Natural killer cell (primary cell): Measurements from ENCODE around the gene GTF3C4. TPM values are rescaled to one million over a fixed set of nuclear protein-coding genes. Genes with fewer than 3 reads are reported as not detected.

ENCODE experiments used
- ATAC-seq, 3 donors: fragments of 150-1000 bp in 2 of 3; fragments of 200-7000 bp in 1 of 3; cut with Tn5 transposase; 1 replicate in 1 of 3; 2 replicates in 2 of 3; pipeline ENCODE4 v1.10.0; 2021; ENCODE audit warnings: mild to moderate bottlenecking in 2 of 3, moderate library complexity in 2 of 3
- DNase-seq, 2 donors: peaks; one replicate each; pipeline versions ENCODE4 v3.0.0 to v3.0.0-alpha.2; 2013 to 2021; ENCODE audit warnings: mixed read lengths in 1 of 2
- H3K27ac ChIP-seq: one replicate; pipeline ENCODE4 v1.5.1; 2013; ENCODE audit warnings: mild to moderate bottlenecking, low read length
- H3K27me3 ChIP-seq: one replicate; pipeline ENCODE4 v1.6.1; 2013; ENCODE audit warnings: low read length; ENCODE audit not compliant: control insufficient read depth, insufficient read depth
- H3K36me3 ChIP-seq: one replicate; pipeline ENCODE4 v1.6.1; 2013; ENCODE audit warnings: low read length; ENCODE audit not compliant: control insufficient read depth, insufficient read depth
- H3K4me1 ChIP-seq: one replicate; pipeline ENCODE4 v1.6.1; 2013; ENCODE audit warnings: low read length; ENCODE audit not compliant: control insufficient read depth, insufficient read depth
- H3K4me3 ChIP-seq: one replicate; pipeline ENCODE4 v1.5.1; 2013; ENCODE audit warnings: low read length
- H3K9me3 ChIP-seq: one replicate; pipeline ENCODE4 v1.6.1; 2013; ENCODE audit warnings: low read length; ENCODE audit not compliant: control insufficient read depth, insufficient read depth
- H3K27ac Mint-ChIP-seq, 2 donors: one replicate each; pipeline ENCODE4 v1.8.0; 2022; ENCODE audit warnings: mild to moderate bottlenecking in 2 of 2, mixed read lengths in 2 of 2, moderate library complexity in 1 of 2
- H3K27me3 Mint-ChIP-seq, 2 donors: one replicate each; pipeline ENCODE4 v1.8.0; 2022; ENCODE audit warnings: low read depth in 2 of 2, mixed read lengths in 2 of 2
- H3K36me3 Mint-ChIP-seq: one replicate; pipeline ENCODE4 v1.8.0; 2022; ENCODE audit warnings: mixed read lengths
- H3K4me1 Mint-ChIP-seq, 2 donors: one replicate each; pipeline ENCODE4 v1.8.0; 2022; ENCODE audit warnings: mixed read lengths in 2 of 2
- H3K4me3 Mint-ChIP-seq: one replicate; pipeline ENCODE4 v1.8.0; 2022; ENCODE audit warnings: mild to moderate bottlenecking, moderate library complexity, mixed read lengths
- H3K9me3 Mint-ChIP-seq, 2 donors: one replicate each; pipeline ENCODE4 v1.8.0; 2022; ENCODE audit warnings: mixed read lengths in 2 of 2
- WGBS: methylation state at CpG from one replicate; pipeline ENCODE4 v1.1.7; 2013; ENCODE audit warnings: missing lambda C conversion rate; ENCODE audit not compliant: insufficient coverage; 5-methylcytosine and 5-hydroxymethylcytosine counted together
- intact Hi-C: fragments of 100-400 bp; cut with micrococcal nuclease; formaldehyde crosslinking; loops from one replicate; pipeline ENCODE4 v1.14.2; 2022
- total RNA-seq, 4 donors: library from RNA; stranded (reverse); fragments of 120-200 nt in 1 of 4; gene quantifications; one replicate each; pipeline versions ENCODE4 v1.2.3 to v1.2.4, GENCODE V29; 2013 to 2022
- TF ChIP-seq, protein P1 (sequence below): fragments of 200-600 bp; IDR thresholded peaks from one replicate; pipeline ENCODE4 v1.8.0; 2022; ENCODE audit warnings: antibody characterized with exemption

GTF3C4 gene
- total RNA-seq, 3 donors from 2014 or later (not counting 1 experiment from before 2014, with no cell fraction given) = 11.0 to 12.7 (median 12.6) TPM

DNA sequence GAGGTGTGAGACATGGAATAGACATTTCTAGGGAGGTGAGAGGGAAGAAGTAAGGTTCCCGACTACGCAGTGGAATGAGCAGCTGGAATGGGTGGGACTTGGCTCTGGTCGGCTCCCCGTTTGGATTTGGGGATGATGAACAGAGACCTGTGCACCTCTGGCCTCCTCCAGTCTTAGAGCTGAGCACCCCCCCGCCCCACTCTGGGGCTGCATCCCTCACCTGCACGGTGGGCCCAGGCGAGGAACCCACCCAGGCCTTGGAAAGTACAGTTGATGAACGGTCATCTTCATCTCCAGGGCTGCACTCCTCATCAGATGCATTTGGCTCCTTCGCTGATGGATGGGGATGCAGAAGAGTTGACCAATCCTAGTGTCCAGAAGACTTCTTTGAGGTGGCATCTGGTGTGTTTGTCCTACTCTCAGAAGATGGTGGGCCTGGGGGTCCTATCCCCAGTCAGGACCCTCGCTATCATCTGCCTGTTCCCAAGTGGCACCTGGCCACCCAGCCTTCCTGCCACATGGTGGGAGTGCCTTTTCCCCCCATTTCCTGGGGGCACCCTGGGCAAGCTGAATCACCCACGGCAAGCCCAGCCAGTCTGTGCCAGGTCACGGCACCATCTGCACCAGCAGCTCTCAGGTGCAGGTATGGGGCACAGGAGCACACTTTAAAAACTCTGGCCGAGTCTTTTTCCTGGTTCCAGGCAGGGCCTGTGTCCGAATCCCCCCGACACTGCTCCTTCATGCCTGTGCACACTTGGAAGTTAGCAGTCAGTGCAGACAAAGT is 70.5 kb downstream of the GTF3C4 start:
- peaks cover 2% of the 10 kb centered on the region for H3K27me3 ChIP-seq
- ATAC-seq (no peak), DNase-seq (no peak)
- H3K4me3 Mint-ChIP-seq = no peak overlapping the region
- H3K4me1 Mint-ChIP-seq = no peaks in the 10 kb centered on the region
- 91% methylated on average over 15 of the region's 15 CpGs for WGBS
- no peaks in the 10 kb centered on the region for H3K9me3 ChIP-seq
- intact Hi-C loops = no loop called here
- no peaks in the 10 kb centered on the region for H3K9me3 Mint-ChIP-seq
- H3K36me3 Mint-ChIP-seq = no peaks in the 10 kb centered on the region
- TF ChIP-seq, protein P1, sequence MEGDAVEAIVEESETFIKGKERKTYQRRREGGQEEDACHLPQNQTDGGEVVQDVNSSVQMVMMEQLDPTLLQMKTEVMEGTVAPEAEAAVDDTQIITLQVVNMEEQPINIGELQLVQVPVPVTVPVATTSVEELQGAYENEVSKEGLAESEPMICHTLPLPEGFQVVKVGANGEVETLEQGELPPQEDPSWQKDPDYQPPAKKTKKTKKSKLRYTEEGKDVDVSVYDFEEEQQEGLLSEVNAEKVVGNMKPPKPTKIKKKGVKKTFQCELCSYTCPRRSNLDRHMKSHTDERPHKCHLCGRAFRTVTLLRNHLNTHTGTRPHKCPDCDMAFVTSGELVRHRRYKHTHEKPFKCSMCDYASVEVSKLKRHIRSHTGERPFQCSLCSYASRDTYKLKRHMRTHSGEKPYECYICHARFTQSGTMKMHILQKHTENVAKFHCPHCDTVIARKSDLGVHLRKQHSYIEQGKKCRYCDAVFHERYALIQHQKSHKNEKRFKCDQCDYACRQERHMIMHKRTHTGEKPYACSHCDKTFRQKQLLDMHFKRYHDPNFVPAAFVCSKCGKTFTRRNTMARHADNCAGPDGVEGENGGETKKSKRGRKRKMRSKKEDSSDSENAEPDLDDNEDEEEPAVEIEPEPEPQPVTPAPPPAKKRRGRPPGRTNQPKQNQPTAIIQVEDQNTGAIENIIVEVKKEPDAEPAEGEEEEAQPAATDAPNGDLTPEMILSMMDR = no peak
- no peak overlapping the region for H3K27ac Mint-ChIP-seq
- peaks cover 27 to 43% of the 10 kb centered on the region in 2 donors for H3K27me3 Mint-ChIP-seq
- no peak overlapping the region for H3K27ac ChIP-seq
- no peaks in the 10 kb centered on the region for H3K4me1 ChIP-seq
- H3K4me3 ChIP-seq = no peak overlapping the region
- H3K36me3 ChIP-seq = no peaks in the 10 kb centered on the region

DNA sequence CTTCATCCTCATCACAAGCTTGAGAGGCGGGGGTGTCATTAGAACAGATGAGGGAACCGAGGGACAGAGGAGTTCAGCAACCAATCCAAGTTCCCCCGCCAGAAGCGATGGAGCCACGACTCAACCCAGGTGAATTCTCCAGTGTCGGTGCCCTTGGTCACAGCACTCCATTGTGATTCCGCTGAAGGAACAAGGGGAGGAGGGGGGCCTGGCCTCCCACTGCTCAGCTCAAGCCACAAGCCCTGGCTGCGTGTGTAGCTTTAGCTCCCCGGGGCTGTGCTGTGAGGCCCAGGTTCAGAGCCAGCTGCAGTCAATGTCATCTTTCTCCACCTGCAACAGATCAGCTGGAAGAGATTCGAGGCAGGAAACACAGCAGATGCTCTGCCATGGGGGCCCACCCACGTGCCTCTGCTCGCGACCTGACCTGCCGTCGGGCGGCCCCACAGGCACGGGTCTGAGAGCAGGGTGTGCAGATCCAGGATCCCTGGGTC is 72.6 kb downstream of the GTF3C4 start:
- TF ChIP-seq, protein P1 = no peak
- H3K9me3 ChIP-seq = no peaks in the 10 kb centered on the region
- intact Hi-C loops = no loop called here
- H3K27me3 ChIP-seq = peaks cover 2% of the 10 kb centered on the region
- H3K27ac ChIP-seq = no peak overlapping the region
- Mint-ChIP-seq H3K4me3 (no peak overlapping the region), H3K4me1 (no peaks in the 10 kb centered on the region), H3K27me3 (peaks cover 29 to 52% of the 10 kb centered on the region in 2 donors), H3K36me3 (no peaks in the 10 kb centered on the region), H3K9me3 (no peaks in the 10 kb centered on the region), H3K27ac (no peak overlapping the region)
- H3K4me1 ChIP-seq = no peaks in the 10 kb centered on the region
- H3K36me3 ChIP-seq = no peaks in the 10 kb centered on the region
- DNase-seq (no peak), ATAC-seq (no peak)
- H3K4me3 ChIP-seq = no peak overlapping the region
- 71% methylated on average over 17 of the region's 17 CpGs for WGBS

DNA sequence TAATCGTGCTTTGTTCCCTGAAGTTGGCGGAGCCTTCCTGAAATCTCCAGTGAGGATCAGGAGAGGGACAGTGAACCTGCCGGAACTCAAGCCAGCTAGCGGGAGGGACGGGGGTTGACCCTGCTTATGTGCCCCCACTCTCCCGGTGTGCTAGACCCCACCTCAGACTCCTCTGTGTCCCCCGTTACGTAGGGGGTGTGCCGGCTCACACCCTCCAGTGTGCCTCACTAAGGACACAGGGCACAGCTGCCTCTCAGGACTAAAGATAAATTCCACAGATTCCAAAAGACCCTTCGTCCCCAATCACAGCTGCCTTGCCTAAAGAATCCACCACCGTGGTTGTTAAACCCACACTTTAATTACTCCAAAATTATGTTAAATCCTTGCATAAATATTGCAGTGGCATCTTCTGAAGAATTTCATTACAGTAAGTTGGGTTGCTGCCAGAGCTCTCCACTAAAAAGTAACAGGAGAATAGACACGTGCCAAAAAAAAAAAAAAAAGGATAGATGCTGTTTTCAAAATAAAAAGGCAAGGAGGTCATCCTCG is 73.7 kb downstream of the GTF3C4 start:
- H3K36me3 ChIP-seq = no peaks in the 10 kb centered on the region
- Mint-ChIP-seq H3K36me3 (no peaks in the 10 kb centered on the region), H3K27ac (no peak overlapping the region), H3K9me3 (no peaks in the 10 kb centered on the region), H3K27me3 (peaks cover 29 to 52% of the 10 kb centered on the region in 2 donors), H3K4me3 (no peak overlapping the region), H3K4me1 (no peaks in the 10 kb centered on the region)
- TF ChIP-seq, protein P1 = no peak
- WGBS = 73% methylated on average over 13 of the region's 13 CpGs
- DNase-seq (no peak), ATAC-seq (no peak)
- H3K4me3 ChIP-seq = no peak overlapping the region
- peaks cover 2% of the 10 kb centered on the region for H3K27me3 ChIP-seq
- H3K4me1 ChIP-seq = no peaks in the 10 kb centered on the region
- intact Hi-C loops = no loop called here
- H3K27ac ChIP-seq = no peak overlapping the region
- no peaks in the 10 kb centered on the region for H3K9me3 ChIP-seq

Other genes with a start within 250 kb of the GTF3C4 start
- gene BARHL1, start 87.9 kb upstream of the GTF3C4 start, total RNA-seq = not detected
- 10 to 100 TPM in 2 of 3 donors, 1 to 10 TPM in 1; 6.5 to 12.2 (median 11.5) TPM for gene DDX31, start 481 bp upstream of the GTF3C4 start, total RNA-seq
- gene AK8, start 207.8 kb downstream of the GTF3C4 start, total RNA-seq = under 1 TPM; 0.14 to 0.21 (median 0.18) TPM
- 1 to 10 TPM; 1.1 to 1.6 (median 1.4) TPM for gene SPACA9, start 208.4 kb downstream of the GTF3C4 start, total RNA-seq